Stimulated activated effector memory CD8-positive, alpha-beta T cell treated with anti-CD3 and anti-CD28 coated beads, Interleukin-12 subunit alpha, Interleukin-12 subunit beta, amount 100 ng/mL, for 72 hours (primary cell): ENCODE measurements around the gene PCDHGA3.
"Not testable (repeated sequence)": the region's sequence is repeated elsewhere in the genome, so short reads cannot be mapped to it uniquely, and the experiment has no call there.

Source experiments
- ATAC-seq: fragments of 150-1000 bp; cut with Tn5 transposase; 2 replicates; pipeline ENCODE4 v1.10.0; 2021
- DNase-seq, 2 donors: peaks; one replicate each; pipeline ENCODE4 v3.0.0; 2021 to 2022; ENCODE audit warnings: low spot score in 2 of 2
- H3K27ac Mint-ChIP-seq: one replicate; pipeline ENCODE4 v1.8.0; 2022; ENCODE audit warnings: mild to moderate bottlenecking, mixed read lengths
- H3K36me3 Mint-ChIP-seq: one replicate; pipeline ENCODE4 v1.8.0; 2022; ENCODE audit warnings: mild to moderate bottlenecking, mixed read lengths
- H3K4me1 Mint-ChIP-seq: one replicate; pipeline ENCODE4 v1.8.0; 2022; ENCODE audit warnings: mixed read lengths
- H3K4me3 Mint-ChIP-seq: one replicate; pipeline ENCODE4 v1.8.0; 2022; ENCODE audit warnings: mild to moderate bottlenecking, mixed read lengths
- H3K9me3 Mint-ChIP-seq: one replicate; pipeline ENCODE4 v1.8.0; 2022; ENCODE audit warnings: mixed read lengths

The PCDHGA3 gene

DNA sequence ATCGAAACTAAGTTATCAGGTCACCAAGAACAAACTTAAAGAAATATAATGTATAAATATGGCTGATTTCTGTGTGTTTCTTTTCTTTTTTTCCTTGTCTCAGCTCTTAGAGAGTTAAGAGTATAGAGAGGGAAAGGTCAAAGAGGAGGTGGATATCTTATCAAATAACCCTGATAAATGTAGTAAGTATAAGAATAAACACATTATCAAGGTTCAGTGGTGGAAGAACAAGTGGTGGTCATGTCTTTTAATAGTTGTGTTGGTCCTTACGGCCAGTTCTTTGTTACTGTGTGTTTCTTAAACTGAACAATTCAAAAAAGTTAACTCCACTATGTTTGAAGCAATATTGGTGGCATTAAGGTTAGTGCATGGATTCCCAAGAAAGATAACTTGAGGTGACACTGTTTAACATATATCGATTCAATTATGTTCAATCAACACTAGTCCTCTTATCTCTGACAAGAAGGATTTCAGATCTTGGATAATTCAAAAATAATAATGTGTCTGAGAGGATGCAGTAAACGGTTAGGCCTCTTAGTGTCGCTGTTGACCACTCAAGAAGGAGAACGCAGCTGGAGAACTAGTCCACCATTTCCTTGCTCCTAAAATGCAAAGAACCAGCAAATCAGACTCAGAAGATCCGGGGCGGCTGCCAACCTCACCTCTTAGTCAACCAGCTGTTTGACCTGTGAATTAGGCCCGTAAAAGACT is at the start of gene PCDHGA3:
Gene PCDHGA3 (plus strand): TSS at position 588 of the 711 bp plus-strand sequence. CDS start 205 bp downstream, outside the sequence.
- no peak within 1 kb of the TSS for H3K27ac Mint-ChIP-seq
- H3K9me3 Mint-ChIP-seq, result peaks cover 16% of the 10 kb centered on the region
- H3K4me1 Mint-ChIP-seq, result no peaks in the 10 kb centered on the region
- DNase-seq (no peak), ATAC-seq (no peak)
- no peaks in the 10 kb centered on the region for H3K36me3 Mint-ChIP-seq
- peak within 1 kb of the TSS; percentile 29 for H3K4me3 Mint-ChIP-seq

DNA sequence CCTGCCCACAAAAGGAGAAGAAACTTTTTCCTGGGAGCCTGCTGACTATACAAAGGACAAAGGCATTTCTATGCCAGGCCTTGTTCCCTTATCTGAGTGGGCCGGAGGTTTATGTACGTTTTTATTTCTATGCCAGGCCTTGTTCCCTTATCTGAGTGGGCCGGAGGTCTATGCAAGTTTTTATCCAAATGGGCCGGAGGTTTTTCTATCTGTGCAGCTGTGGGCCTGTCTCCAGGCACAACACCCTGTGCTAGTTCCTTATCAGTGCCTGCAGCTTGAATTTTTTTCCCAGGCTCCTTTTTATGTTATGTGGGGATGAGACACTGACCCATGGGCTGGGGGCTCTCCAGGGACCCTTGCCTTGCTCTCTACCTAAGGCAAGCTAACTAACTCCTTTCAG is 45.3 kb upstream of the PCDHGA3 start:
- Mint-ChIP-seq H3K36me3 (no peaks in the 10 kb centered on the region), H3K4me1 (no peaks in the 10 kb centered on the region), H3K27ac (no peak overlapping the region), H3K4me3 (no peak overlapping the region), H3K9me3 (peaks cover 30% of the 10 kb centered on the region)
- ATAC-seq, result no peak
- no peak for DNase-seq

GRCh38 chr5:141303756-141304155 is 39.9 kb upstream of the PCDHGA3 start, which contains the start of gene SLC25A2:
Gene SLC25A2 (minus strand): TSS chr5:141304049. CDS start chr5:141303865, 184 bp downstream.
- no peak for DNase-seq
- Mint-ChIP-seq H3K27ac (no peak within 1 kb of the TSS), H3K9me3 (peaks cover 17% of the 10 kb centered on the region), H3K4me3 (no peak within 1 kb of the TSS), H3K36me3 (no peaks in the 10 kb centered on the region), H3K4me1 (no peaks in the 10 kb centered on the region)
- ATAC-seq, result no peak

GRCh38 chr5:141306630-141307029 is 37.0 kb upstream of the PCDHGA3 start:
- no peak overlapping the region for H3K4me3 Mint-ChIP-seq
- no peak overlapping the region for H3K27ac Mint-ChIP-seq
- DNase-seq (no peak), ATAC-seq (no peak)
- H3K9me3 Mint-ChIP-seq, result peaks cover 21% of the 10 kb centered on the region
- H3K36me3 Mint-ChIP-seq, result no peaks in the 10 kb centered on the region
- no peaks in the 10 kb centered on the region for H3K4me1 Mint-ChIP-seq

- Mint-ChIP-seq H3K36me3 (peaks cover 33% of the 10 kb centered on the region), H3K27ac (no peak overlapping the region), H3K4me1 (peaks cover 12% of the 10 kb centered on the region), H3K4me3 (no peak overlapping the region), H3K9me3 (peaks cover 39% of the 10 kb centered on the region)
- DNase-seq (no peak), ATAC-seq (no peak)
Measured at GRCh38 chr5:141313711-141314110, 29.9 kb upstream of the PCDHGA3 start.

GRCh38 chr5:141316963-141317362 is 26.7 kb upstream of the PCDHGA3 start:
- Mint-ChIP-seq H3K4me1 (peaks cover 38% of the 10 kb centered on the region), H3K9me3 (peaks cover 42% of the 10 kb centered on the region), H3K36me3 (peaks cover 54% of the 10 kb centered on the region)
- H3K4me3 Mint-ChIP-seq, H3K27ac Mint-ChIP-seq, ATAC-seq, DNase-seq: not testable (repeated sequence)

DNA sequence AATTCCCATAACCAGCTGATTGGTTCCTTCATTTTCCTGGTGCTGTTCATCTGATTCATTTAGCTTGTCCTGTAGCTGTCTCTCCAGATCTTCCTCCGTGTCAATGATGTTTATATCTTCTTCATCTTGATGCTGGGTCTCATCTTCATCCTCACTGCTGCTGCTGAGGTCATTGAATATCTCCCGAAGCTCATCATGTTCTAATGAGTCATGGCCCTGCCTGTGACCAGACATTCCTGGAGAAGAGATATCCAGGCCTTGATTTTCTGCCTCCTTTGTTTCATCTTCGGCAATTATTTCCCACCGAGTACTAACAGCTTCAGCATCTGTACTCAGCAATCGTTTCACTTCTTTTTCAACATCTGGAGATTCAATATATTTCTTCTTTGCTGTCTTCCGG is 24.4 kb upstream of the PCDHGA3 start:
- Mint-ChIP-seq H3K4me1 (peaks cover 38% of the 10 kb centered on the region), H3K27ac (peak overlapping the region; percentile 100), H3K9me3 (peaks cover 31% of the 10 kb centered on the region), H3K36me3 (peaks cover 54% of the 10 kb centered on the region), H3K4me3 (peak overlapping the region; percentile 99)
- no peak for ATAC-seq
- DNase-seq, result no peak

DNA sequence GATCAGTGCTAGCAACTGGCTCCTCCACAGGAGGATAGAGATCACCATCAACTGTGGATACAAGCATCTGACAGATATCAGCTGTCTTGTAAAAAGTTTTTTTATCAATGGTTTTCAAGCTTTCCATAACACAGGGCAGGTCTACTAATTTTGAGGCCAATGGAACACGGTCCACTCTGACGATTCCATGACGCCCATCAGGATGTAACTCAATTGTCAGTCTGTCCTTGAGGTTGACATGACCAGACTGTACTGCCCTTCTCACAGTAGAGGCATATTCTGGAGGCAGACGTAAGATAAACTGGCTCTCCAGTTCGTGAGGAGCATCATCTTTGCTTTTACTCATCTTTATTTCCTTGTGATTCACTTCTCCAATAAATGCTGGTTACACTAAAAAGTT is 23.9 kb upstream of the PCDHGA3 start:
- peaks cover 54% of the 10 kb centered on the region for H3K36me3 Mint-ChIP-seq

DNA sequence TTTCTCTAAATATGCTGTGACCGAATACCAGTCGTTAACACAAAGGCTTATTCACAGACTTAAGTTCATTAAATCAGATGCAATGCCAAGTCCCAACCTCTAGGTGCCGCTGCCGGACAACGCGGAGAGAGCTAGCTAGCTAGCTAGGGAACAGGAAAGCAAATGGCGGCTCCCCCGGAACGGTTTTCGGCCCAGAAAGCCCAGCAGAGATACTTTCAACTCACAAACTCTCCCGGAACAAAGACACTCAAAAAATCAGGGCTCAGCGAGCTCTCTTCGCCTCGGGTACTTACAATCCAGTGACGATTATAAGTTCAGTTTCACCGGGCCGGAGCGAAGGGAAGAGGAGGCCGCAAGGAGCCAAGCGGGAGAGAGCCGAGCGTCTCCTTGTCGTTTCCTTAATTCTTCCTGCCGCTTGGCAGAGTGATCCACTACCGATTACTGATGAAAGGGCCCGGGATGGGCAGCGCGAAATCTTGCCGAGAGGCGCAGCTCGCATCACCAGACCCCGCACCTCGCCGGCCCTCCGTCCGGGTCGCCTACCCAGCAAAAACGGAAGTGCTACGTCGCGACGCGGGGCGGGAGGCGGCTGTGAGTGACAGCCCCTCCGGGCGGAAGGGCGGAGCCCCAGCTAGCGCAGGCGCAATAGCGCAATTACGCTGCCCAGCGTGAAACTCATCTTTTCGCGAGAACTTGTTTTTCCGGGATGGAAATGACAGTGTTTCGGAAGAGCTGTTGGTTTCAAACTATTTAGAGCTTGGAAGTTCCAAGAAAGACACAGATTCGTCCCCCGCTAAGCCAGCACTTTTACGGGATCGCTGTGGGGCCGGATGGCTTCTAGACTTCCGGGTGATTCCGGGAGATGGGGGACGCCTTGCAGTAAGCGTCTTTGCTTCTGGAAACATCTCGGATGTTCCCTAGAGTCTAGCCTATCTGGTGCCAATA is 23.1 kb upstream of the PCDHGA3 start, which contains the start of gene TAF7:
Gene TAF7 (minus strand): TSS at position 560 of the 945 bp plus-strand sequence. CDS start 740 bp downstream, outside the sequence.
- Mint-ChIP-seq H3K36me3 (peaks cover 49% of the 10 kb centered on the region), H3K27ac (peak within 1 kb of the TSS; percentile 100), H3K9me3 (peaks cover 22% of the 10 kb centered on the region), H3K4me1 (peaks cover 36% of the 10 kb centered on the region), H3K4me3 (peak within 1 kb of the TSS; percentile 99)
- ATAC-seq, result peak; percentile 96
- peak; percentile 84 to 94 for DNase-seq

More for the DNA sequence above, 23.9 kb upstream of the PCDHGA3 start:
- peak overlapping the region; percentile 100 for H3K27ac Mint-ChIP-seq
- H3K4me1 Mint-ChIP-seq, result peaks cover 38% of the 10 kb centered on the region
- DNase-seq, result no peak
- H3K4me3 Mint-ChIP-seq, result peak overlapping the region; percentile 99
- H3K9me3 Mint-ChIP-seq, result peaks cover 30% of the 10 kb centered on the region
- no peak for ATAC-seq

- H3K4me3 Mint-ChIP-seq, result peak overlapping the region; percentile 99
- H3K9me3 Mint-ChIP-seq, result peaks cover 21% of the 10 kb centered on the region
- ATAC-seq (no peak), DNase-seq (no peak)
- peaks cover 40% of the 10 kb centered on the region for H3K36me3 Mint-ChIP-seq
- H3K27ac Mint-ChIP-seq, result no peak overlapping the region
- peaks cover 39% of the 10 kb centered on the region for H3K4me1 Mint-ChIP-seq
Measured at GRCh38 chr5:141322261-141322660, 21.4 kb upstream of the PCDHGA3 start.

GRCh38 chr5:141326088-141326854 is 17.4 kb upstream of the PCDHGA3 start:
- peak; percentile 93 for ATAC-seq
- H3K9me3 Mint-ChIP-seq, result peaks cover 4% of the 10 kb centered on the region
- peaks cover 7% of the 10 kb centered on the region for H3K4me1 Mint-ChIP-seq
- peak overlapping the region; percentile 88 for H3K4me3 Mint-ChIP-seq
- H3K36me3 Mint-ChIP-seq, result peaks cover 4% of the 10 kb centered on the region
- DNase-seq, result peak; percentile 43 to 73
- peak overlapping the region; percentile 76 for H3K27ac Mint-ChIP-seq

GRCh38 chr5:141328231-141328630 is 15.4 kb upstream of the PCDHGA3 start:
- H3K4me3 Mint-ChIP-seq, result no peak overlapping the region
- DNase-seq (no peak), ATAC-seq (peak; percentile 40)
- peaks cover 4% of the 10 kb centered on the region for H3K36me3 Mint-ChIP-seq
- H3K27ac Mint-ChIP-seq, result no peak overlapping the region
- peaks cover 4% of the 10 kb centered on the region for H3K9me3 Mint-ChIP-seq
- peaks cover 7% of the 10 kb centered on the region for H3K4me1 Mint-ChIP-seq

GRCh38 chr5:141330299-141331080 is 13.1 kb upstream of the PCDHGA3 start, which contains the start of gene PCDHGA1:
Gene PCDHGA1 (plus strand): TSS chr5:141330514.
- Mint-ChIP-seq H3K36me3 (peaks cover 4% of the 10 kb centered on the region), H3K4me3 (no peak within 1 kb of the TSS), H3K27ac (no peak within 1 kb of the TSS), H3K9me3 (peaks cover 16% of the 10 kb centered on the region), H3K4me1 (peaks cover 7% of the 10 kb centered on the region)
- DNase-seq, result no peak
- ATAC-seq, result no peak

DNA sequence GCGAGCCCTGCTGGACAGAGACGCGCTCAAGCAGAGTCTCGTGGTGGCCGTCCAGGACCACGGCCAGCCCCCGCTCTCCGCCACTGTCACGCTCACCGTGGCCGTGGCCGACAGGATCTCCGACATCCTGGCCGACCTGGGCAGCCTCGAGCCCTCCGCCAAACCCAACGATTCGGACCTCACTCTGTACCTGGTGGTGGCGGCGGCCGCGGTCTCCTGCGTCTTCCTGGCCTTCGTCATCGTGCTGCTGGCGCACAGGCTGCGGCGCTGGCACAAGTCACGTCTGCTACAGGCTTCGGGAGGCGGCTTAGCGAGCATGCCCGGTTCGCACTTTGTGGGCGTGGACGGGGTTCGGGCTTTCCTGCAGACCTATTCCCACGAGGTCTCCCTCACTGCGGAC is 11.1 kb upstream of the PCDHGA3 start:
- not testable (repeated sequence) for H3K27ac Mint-ChIP-seq, DNase-seq, H3K36me3 Mint-ChIP-seq, H3K4me1 Mint-ChIP-seq, ATAC-seq, H3K4me3 Mint-ChIP-seq
- peaks cover 22% of the 10 kb centered on the region for H3K9me3 Mint-ChIP-seq
